Keratinocyte (primary cell): ENCODE data around the gene HSDL2.

Source experiments
- CTCF ChIP-seq, 3 experiments: IDR thresholded peaks in 1 of 3; conservative IDR thresholded peaks in 1 of 3; optimal IDR thresholded peaks in 1 of 3; 2 replicates in 2 of 3; 3 replicates in 1 of 3; pipeline versions ENCODE3 to v1.5.1; 2011; ENCODE audit warnings: low read length in 3 of 3, mild to moderate bottlenecking in 3 of 3, moderate library complexity in 2 of 3, control low read depth in 1 of 3, inconsistent platforms in 1 of 3; ENCODE audit not compliant: insufficient read depth in 2 of 3; ENCODE audit errors: extremely low read depth in 1 of 3
- EZH2 ChIP-seq: IDR thresholded peaks from one replicate; pipeline ENCODE4 v1.6.1; 2012; ENCODE audit warnings: inconsistent platforms, mild to moderate bottlenecking, low read length, moderate library complexity

GRCh38 chr9:112479221-112479620 is 99.3 kb downstream of the HSDL2 start:
- no peak for TF ChIP-seq CTCF (optimal IDR thresholded peaks at IDR 0.05 in 1 of 3, IDR thresholded peaks at IDR 0.05 in 1 of 3, conservative IDR thresholded peaks at IDR 0.05 in 1 of 3; ENCODE audit: extremely low read depth in 1 of 3, insufficient read depth in 2 of 3, low read length in 3 of 3)
- no peak for TF ChIP-seq EZH2
